GM18517 (cell line): ENCODE results near the gene HGS.
"Not testable (repeated sequence)": the region's sequence is repeated elsewhere in the genome, so short reads cannot be mapped to it uniquely, and the experiment has no call there.

Experiments
- ATAC-seq: cut with Tn5 transposase; IDR thresholded peaks from one replicate; pipeline ENCODE4 v1.9.1; 2021; ENCODE audit warnings: mild to moderate bottlenecking, moderate library complexity; ENCODE audit not compliant: unreplicated experiment

Gene HGS

DNA sequence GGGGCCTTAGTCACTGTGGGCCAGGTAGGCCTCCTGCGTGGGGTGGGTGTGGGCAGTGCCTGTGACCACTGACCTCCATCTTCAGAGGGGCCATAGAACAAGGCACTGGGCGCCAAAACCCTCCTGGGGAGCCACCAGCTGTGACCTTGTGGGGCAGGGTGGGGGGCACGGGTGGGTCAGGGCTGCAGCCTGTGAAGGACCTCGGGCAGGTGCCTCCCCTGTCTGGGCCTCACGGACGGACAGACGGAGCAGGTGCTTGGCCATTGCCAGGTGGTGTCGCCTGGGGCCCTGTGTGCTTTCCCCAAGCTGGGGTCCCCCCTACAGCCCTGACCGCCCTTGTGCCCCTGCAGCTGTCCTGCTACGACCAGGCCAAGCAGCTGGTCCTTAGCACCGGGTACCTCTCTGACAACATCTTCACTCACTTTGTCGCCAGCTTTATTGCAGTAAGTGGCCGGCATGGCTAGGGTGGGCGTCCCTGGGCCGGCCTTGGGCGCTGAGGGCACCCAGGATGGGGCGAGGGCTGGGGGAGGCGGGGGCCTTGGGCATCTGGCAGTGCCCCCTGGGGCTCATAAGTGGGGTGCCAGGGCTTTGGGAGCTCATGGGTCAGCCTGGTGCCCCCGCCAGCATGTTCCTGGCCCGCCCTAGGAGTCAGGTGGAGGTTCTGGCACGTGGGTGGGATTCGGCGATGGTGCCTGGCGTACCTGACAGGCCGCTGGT, 33.4 kb downstream of the HGS start:
- no peak for ATAC-seq

DNA sequence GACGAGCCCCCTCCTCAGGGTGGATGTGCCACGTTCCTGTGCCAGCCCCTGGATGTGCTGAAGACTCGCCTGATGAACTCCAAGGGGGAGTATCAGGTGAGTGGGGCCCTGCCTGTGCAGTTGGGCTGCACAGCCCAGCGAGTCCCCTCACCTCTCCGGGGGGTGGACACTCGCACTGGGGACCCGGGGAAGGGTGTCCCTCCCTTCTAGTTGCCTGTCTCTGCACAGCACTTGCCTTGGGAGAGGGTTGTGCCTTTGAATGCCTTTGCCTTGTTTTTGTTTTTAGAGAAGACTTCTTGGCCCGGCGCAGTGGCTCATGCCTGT, 33.9 kb downstream of the HGS start:
- ATAC-seq: no peak

DNA sequence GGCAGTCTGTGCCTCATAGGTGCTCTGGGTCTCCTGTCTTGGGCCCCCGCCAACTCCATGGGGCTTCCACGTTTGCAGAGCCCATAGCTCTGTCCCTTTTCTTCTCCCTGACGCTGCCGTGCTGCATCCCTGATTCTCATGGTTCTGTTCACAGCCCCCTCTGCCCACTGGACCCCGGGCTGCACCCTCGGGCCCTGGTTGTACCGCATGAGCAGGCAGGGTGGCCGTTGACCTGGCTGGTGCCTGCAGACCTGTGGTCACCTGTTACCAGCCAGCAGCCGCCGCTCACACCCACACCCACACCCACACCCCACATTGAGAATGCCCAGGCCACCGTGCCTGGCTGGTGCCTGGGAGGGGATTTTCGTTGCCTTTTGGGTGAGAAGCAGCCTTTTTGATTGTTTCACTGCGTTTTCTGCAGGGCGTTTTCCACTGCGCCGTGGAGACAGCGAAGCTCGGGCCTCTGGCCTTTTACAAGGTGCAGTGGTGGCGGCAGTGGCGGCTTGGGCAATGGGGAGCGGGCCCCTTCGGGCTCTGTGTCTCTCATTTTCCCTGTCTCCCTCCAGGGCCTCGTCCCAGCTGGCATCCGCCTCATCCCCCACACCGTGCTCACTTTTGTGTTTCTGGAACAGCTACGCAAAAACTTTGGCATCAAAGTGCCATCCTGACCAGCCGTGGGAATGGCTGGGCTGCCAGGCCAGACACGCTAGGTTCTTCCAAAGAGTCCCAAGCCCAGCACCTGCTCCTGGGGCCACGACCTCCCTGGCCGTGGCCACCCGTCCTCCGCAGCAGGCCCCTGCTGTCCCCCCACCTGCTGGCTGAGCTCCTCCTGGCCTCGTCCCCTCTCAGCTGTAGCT, 35.8 kb downstream of the HGS start:
- no peak for ATAC-seq

DNA sequence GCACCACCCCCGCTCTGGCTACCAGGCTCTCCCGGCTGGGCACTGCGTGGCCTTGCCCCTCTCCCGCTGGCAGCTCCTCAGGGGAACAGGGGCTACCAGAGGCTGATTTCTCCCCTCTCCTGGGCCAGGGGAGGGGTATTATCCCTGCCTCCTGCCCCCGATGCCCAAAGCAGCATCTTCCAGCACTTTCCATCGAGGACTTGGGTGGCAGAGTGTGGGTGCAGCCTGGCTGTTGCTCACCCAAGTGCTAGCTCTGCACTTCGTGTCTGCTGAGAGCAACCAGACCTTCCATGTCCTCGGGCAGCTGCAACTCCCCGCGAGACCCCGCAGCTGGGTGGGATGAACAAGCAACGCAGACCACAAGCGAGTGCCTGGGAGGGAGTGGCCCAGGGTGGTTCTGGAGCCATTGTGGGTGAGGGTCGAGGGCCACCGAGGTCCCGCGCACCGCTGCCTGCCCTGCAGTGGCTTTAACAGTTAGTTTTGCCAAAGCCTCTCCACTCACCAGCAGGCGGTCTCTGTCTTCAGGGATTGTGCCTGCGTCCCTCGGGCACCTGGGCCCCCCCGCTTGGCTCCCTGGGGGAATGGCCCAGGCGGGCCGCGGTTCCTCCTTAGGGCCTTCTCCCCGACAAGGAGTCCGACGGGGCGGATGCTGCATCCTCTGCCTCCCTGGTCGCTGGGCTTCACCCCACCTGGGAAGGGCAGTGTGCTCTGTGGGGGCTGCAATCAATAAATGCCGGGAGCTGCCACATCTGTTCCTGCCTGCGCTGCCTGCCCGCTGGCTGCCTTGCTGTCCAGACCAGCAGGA, 36.7 kb downstream of the HGS start:
- ATAC-seq: no peak

DNA sequence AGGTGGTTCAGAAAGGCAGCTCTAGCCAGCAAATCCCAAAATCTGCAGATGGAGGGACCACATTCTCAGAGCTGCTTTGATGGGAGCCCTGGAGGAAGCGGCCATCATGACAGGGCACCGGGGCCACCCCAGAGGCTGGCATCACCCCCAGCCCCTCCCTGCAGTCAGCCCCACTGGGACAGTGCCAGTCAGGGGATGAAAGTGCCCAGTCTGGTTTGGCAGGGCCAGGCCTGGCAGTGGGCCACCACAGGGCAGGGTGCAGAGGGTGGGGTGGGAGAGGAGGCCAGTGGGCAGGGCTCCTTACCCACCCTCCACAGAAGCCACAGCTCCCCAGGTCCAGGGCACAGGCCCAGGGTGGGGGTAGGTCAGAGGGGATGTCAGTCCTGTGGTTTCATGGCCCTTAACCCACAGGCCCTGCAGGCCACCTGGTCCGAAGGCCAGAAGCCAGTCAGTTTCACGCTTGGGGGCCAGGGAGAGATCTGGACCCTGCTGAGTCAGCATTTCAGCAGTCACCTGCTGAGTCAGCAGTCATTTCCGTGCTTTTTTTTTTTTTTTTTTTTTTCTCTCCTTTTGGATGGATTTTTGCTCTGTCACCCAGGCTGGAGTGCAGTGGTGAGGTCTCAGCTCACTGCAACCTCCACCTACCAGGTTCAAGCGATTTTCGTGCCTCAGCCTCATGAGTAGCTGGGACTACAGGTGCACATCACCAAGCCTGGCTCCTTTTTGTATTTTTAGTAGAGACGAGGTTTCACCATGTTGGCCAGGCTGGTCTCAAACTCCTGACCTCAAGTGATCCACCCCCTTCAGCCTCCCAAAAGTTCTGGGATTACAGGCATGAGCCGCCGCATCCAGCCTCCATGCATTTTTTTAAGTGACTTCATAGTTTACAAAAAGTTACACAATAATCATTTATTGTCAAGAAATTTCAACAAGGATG, 38.6 kb downstream of the HGS start:
- no peak for ATAC-seq

DNA sequence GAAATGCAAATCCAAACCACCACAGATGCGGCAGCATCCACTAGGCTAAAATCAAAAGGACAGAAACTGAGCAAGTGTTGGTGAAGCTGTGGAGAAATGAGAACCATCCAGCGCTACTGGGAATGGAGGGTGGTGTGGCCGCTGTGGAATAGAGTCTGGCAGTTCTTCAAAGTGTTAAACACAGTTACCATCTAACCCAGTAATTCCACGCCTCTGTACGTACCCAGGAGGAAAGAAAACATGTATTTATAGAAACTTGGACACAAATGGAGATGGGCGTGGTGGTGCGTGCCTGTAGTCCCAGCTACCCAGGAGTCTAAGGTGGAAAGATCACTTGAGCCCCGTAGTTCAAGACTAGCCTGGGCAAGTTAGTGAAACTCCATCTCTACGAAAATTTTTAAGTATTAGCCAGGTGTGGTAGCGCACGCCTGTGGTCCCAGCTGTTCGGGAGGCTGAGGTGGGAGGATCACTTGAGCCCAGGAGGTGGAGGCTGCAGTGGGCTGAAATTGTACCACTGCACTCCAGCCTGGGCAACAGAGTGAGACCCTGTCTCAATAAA, 39.9 kb downstream of the HGS start:
- ATAC-seq: no peak

DNA sequence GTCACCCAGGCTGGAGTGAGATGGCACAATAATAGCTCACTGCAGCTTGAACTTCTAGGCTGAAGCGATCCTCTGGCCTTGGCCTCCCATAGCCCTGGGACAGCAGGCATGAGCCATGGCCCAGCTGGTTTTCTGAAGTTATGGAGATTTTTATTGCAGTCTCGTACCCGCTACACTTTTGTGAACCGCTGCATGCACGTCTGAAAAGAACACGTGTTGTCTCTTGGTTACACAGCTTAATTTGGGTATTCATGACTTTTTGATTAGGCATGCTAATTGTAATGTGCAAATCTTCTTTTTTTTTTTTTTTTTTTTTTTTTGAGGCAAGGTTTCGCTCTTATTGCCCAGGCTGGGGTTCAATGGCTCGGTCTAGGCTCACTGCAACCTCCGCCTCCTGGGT, 41.6 kb downstream of the HGS start:
- no peak for ATAC-seq

DNA sequence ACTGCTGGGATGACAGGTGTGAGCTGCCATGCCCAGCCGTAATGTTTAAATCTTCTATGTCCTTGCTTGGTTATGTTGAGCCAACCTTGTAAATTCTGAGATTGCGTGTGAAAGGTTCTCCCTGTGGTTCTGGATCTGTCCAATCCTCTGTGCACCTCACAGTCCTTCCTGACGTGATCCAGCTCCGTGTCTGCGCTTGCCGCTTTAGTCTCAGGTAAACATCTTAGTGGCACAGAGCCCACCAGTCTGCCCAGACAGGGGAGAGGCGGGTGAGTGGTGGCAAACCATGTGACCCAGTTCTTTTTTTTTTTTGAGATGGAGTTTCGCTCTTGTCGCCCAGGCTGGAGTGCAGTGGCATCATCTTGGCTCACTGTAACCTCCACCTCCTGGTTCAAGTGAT, 42.2 kb downstream of the HGS start:
- no peak for ATAC-seq

DNA sequence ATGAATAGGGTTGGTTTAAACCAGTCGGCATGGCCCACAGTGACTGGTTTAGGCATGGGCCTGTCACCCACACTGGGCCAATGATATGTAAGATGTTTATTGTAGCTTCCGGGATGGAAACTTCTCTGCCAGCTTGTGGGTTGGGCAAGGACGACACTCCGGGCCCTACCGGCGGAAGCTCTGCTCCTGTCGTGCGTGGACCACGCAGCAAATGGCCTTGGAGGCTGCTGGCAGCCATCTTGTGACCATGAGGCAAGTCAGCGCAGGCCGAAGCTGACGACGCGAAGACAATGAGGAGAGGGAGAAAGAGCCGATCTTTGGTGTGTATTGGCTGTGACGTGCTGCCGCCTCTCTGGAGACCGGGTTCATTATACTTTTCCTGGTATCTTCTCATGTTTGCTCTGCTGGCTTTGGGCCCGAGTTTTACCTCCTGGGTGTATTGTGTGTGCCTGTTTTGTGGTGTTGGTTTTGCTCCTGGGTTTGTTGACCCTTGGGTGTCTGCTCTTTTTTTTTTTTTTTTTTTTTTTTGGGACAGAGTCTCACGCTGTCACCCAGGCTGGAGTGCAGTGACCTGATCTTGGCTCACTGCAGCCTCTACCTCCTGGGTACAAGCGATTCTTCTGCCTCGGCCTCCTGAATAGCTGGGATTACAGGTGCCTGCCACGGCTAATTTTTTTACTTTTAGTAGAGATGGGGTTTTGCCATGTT, 43.7 kb downstream of the HGS start:
- no peak for ATAC-seq

DNA sequence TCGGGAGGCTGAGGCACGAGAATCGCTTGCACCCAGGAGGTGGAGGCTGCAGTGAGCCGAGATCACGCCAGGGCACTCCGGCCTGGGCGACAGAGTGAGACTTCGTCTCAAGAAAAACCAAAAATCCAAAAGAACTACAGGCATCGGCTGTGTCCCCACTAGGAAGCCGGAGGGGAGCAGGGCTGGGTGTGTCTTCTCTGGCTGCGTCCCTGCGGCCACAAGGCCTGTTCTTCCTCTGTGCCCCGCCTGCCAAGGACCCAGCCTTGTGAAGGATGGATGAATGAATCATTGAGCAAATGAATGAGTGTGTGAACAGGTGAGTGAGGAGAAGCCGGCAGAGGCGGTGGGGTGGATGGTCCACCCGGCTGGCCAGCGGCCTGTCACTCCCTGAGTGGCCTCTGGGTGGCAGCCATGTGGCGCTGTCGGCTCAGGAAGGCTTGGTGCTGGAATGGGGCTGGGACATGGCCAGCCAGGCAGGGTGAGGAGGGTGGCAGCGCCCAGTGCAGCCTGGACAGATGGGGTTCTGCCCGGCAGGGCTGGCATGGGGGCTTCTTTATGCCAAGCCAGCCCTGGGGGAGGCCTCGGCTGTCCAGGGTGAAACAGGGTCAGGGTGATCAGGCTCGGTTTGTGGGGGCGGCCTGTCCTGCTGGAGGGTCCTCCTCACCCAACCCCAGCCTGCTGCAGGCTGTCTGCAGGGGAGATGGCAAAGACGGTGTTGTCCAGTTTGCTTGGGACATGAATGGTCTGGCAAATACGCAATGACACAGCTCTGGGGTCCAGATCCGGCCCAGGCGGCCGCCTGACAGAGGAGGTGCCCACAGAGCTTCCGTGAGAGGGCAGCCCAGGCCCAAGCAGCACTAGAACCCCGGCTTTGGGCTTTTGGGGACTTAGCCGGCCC, 49.9 kb downstream of the HGS start:
- no peak for ATAC-seq

DNA sequence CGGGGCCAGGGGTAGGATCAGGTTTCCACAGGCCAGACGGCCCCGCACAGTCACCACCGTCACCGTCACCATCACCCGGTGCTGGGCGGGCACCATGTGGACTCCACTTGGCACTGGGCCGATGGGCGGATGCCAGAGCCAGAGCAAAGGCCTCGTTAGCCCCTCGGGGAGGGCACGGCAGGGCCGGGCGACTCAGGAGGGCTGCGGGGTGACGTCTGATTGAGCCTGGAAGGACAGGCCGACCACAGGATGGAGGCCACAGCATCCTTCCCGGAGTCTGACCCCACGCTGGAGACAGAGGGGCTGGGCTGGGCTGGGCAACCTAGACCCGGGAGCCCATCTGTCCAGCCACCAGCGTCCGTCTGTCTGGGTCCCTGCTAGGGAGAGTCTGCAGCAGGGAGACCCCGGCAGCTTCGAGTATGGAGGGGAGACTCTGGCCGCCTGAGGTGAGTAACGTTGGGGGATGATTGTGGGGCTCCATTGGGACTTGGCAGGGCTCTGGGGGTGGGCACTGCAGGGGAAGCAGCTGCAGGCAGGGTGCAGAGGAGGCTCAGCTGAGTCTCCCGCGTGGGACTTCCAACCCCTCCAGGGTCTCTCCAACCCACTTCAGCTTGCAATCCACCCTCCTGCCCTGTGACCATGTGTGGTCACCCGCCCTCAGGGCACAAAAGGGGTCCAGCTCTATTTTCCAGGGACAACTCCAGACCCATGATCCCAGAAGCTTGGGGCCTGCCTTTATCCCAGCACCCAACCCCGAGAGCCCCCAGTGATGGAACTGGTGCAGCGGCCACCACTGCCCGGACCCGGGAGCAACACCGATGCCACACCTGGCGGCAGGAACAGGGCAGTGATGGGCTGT, 50.8 kb downstream of the HGS start:
- no peak for ATAC-seq

DNA sequence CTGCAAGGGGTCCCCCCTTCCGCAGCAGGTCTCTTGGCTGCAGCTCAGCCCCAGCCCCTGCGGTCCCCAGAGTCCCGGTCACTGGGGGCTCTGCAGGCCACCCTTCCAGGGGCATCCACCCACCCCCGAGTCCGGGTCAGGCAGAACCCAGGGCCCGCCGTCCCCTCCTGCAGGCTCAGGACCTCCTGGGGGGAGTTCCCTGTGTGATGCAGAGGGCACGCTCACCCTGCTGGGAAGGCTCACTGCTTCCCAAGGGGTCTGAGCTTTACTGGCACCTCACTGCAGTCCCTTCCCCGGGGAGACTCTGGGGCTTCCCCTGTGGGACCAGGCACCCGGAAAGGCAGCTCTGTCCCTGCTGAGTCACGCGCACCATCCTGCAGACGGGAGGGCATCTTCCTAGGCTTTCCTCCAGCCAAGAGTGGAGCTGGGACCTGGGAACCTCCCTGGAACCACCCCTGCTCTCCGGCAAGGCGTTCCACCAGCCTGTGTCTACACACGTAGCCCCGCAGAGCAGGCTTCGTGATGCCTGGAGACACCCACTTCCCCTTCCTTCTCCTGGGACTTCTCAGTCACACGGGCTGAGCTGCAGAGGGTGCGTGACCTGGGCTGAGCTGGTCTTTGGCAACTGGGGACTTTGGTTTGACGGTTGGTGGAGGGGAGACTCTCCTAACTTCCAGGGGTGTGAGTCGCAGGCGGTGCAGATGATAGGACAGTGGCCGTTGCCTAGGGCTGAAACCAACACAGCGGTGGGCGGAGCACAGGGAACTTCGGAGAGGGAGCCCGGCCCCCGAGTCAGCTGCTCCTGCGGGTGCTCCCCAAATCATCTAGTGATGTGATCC, 51.7 kb downstream of the HGS start:
- no peak for ATAC-seq

DNA sequence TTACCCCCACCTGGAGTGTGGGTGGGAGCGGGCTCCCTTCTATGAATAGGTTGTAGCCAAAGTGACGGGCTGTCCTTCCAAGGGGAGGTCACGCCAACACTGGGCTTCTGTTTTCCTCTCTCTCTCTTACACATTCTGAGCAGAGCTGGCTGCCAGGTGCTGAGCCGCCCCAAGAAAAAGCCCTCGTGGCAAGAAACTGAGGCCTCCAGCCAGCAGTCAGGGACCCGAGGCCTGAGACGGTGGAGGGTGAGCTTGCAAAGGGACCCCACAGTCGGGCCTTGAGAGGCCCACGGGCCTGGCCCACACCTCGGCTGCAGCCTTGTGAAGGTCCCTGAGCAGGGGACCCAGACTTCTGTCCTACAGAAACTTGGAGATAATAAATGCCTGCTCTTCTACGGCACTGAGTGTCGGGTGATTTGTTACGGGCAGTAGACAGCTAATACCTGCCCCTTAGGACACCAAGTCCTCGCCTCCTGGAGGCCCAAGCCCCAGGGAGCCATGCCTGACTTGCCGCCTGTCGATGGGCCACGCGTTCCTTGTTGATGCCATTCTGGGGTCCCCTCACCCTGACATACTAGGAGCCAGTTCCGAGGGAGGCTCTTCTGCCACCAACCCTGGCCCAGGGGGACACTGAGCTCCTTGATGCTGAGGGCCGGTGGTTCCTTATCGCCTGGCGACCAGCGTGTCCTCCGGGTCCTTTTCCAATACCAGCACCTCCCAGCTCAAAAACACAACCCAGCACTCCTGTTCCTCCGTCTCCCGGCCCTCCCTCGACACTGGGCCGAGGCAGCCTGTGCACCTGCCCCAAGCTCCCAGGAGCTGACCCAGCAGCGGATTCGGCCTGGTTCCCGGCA, 54.4 kb downstream of the HGS start:
- ATAC-seq: no peak

DNA sequence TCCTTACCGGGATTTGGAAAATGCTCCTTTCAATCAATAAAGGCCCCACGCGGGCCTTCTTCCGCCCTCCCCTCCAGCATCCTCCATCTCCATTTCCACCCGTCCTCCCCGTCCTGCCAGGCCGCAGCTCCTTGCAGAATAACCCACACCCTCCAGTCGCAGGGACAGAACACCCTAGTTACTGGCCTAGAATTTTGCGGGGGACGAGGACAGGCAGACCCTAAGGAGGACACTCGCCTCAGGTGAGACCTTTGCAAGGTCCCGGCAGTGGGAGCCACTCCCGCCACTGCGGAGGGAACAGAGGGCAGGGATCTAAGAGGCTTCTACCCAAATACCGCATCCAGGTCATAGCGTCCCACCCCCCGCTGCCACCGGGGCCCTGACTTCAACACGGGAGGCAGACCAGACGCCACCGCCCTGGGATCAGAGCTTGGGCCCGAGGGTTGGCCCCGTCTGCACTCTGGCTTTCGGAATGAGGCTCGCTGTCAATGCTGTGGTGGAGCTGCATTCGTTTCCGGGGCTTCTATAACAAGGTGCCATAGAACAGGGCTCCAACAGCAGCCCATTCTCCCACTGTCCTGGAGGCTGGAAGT, 55.1 kb downstream of the HGS start:
- no peak for ATAC-seq

DNA sequence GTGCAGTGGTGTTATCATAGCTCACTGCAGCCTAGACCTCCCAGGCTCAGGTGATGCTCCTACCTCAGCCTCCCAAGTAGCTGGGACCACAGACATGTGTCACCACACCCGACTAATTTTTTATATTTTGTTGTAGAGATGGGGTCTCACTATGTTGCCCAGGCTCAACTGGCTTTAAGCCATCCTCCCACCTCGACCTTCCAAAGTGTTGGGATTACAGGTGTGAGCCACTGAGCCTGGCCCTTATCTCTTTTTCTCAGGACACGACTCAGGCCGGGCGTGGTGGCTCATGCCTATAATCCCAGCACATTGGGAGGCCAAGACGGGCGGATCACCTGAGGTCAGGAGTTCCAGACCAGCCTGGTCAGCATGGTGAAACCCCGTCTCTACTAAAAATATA, 55.8 kb downstream of the HGS start:
- ATAC-seq: not testable (repeated sequence)
